GM23338 (cell line): ENCODE measurements around the gene ANO1. TPM values are rescaled to one million over a fixed set of nuclear protein-coding genes. Genes with fewer than 3 reads are reported as not detected.

Experiments
- ATAC-seq: fragments of 200-7000 bp; cut with Tn5 transposase; 3 replicates; pipeline ENCODE4 v1.9.1; 2020
- DNase-seq: peaks from one replicate; pipeline ENCODE4 v3.0.0-alpha.2; 2015; ENCODE audit warnings: low spot score
- H2AFZ ChIP-seq: fragments of 200-600 bp; sonication (generic); 2 replicates; pipeline ENCODE4 v1.8.0; 2016; ENCODE audit warnings: antibody characterized with exemption, mild to moderate bottlenecking, moderate library complexity
- H3F3A ChIP-seq: fragments of 200-600 bp; sonication (generic); replicated peaks from 2 replicates; pipeline ENCODE4 v1.8.0; 2017; ENCODE audit warnings: antibody characterized with exemption, mixed run types, low read depth
- H3K27ac ChIP-seq: fragments of 200-600 bp; sonication (generic); 2 replicates; pipeline ENCODE4 v1.6.1; 2016; ENCODE audit warnings: low read depth
- H3K27me3 ChIP-seq: fragments of 200-600 bp; sonication (generic); 2 replicates; pipeline ENCODE4 v1.8.0; 2016; ENCODE audit warnings: mild to moderate bottlenecking, mixed run types, moderate library complexity; ENCODE audit not compliant: insufficient read depth
- H3K36me3 ChIP-seq: fragments of 200-600 bp; sonication (generic); 2 replicates; pipeline ENCODE4 v1.8.0; 2016; ENCODE audit warnings: mild to moderate bottlenecking; ENCODE audit not compliant: insufficient read depth
- H3K4me1 ChIP-seq: fragments of 200-600 bp; sonication (generic); 2 replicates; pipeline ENCODE4 v1.8.0; 2016; ENCODE audit warnings: mild to moderate bottlenecking, moderate library complexity; ENCODE audit not compliant: insufficient read depth
- H3K4me2 ChIP-seq: fragments of 200-600 bp; sonication (generic); 2 replicates; pipeline ENCODE4 v1.7.1; 2017; ENCODE audit warnings: mixed run types
- H3K4me3 ChIP-seq: fragments of 200-600 bp; sonication (generic); 2 replicates; pipeline ENCODE4 v1.6.1; 2016; ENCODE audit warnings: mixed run types
- H3K79me2 ChIP-seq: fragments of 200-600 bp; sonication (generic); replicated peaks from 2 replicates; pipeline ENCODE4 v1.8.0; 2017; ENCODE audit warnings: mild to moderate bottlenecking; ENCODE audit not compliant: insufficient read depth
- H3K9me2 ChIP-seq: fragments of 200-600 bp; sonication (generic); 2 replicates; pipeline ENCODE4 v1.8.0; 2017; ENCODE audit not compliant: insufficient read depth
- H4K20me1 ChIP-seq: fragments of 200-600 bp; sonication (generic); replicated peaks from 2 replicates; pipeline ENCODE4 v1.8.0; 2017; ENCODE audit warnings: mild to moderate bottlenecking; ENCODE audit not compliant: insufficient read depth
- H3K27ac Mint-ChIP-seq: 2 replicates; pipeline ENCODE4 v1.8.0; 2020; ENCODE audit warnings: inconsistent platforms, mild to moderate bottlenecking, moderate library complexity, mixed read lengths
- H3K27me3 Mint-ChIP-seq: 3 replicates; pipeline ENCODE4 v1.8.0; 2022; ENCODE audit warnings: low read depth, mild to moderate bottlenecking, moderate library complexity, mixed read lengths, inconsistent platforms; ENCODE audit not compliant: insufficient read depth, poor library complexity
- H3K36me3 Mint-ChIP-seq: 3 replicates; pipeline ENCODE4 v1.8.0; 2021; ENCODE audit warnings: low read depth, mild to moderate bottlenecking, inconsistent platforms, moderate library complexity, mixed read lengths
- H3K4me1 Mint-ChIP-seq: 3 replicates; pipeline ENCODE4 v1.8.0; 2020; ENCODE audit warnings: mild to moderate bottlenecking, inconsistent platforms, mixed read lengths
- H3K4me3 Mint-ChIP-seq: 3 replicates; pipeline ENCODE4 v1.8.0; 2021; ENCODE audit warnings: moderate library complexity, mild to moderate bottlenecking, inconsistent platforms, mixed read lengths
- H3K9me3 Mint-ChIP-seq: 3 replicates; pipeline ENCODE4 v1.8.0; 2020; ENCODE audit warnings: moderate library complexity, mild to moderate bottlenecking, inconsistent platforms, mixed read lengths
- CREB1 ChIP-seq: fragments of 250-450 bp; sonication (Bioruptor Pico); IDR thresholded peaks from 2 replicates; pipeline ENCODE4 v1.5.0; 2020; ENCODE audit warnings: low read depth, mild to moderate bottlenecking, moderate library complexity
- CTCF ChIP-seq, 2 experiments: fragments of 200-600 bp in 1 of 2; sonication (generic) in 1 of 2; conservative IDR thresholded peaks; 2 replicates each; pipeline versions ENCODE4 v1.5.1 to v1.6.1; 2016 to 2017; ENCODE audit warnings: antibody characterized with exemption in 2 of 2, low read depth in 2 of 2, mild to moderate bottlenecking in 2 of 2, moderate library complexity in 1 of 2
- ETS1 ChIP-seq: IDR thresholded peaks from 2 replicates; pipeline ENCODE4 v1.6.1; 2016; ENCODE audit warnings: antibody characterized with exemption
- EZH2 ChIP-seq: fragments of 200-600 bp; sonication (generic); IDR thresholded peaks from one replicate; pipeline ENCODE4 v1.8.0; 2017; ENCODE audit warnings: antibody characterized with exemption, mild to moderate bottlenecking, low read depth; ENCODE audit not compliant: unreplicated experiment
- JUNB ChIP-seq: IDR thresholded peaks from one replicate; pipeline ENCODE4 v1.6.1; 2016; ENCODE audit warnings: antibody characterized with exemption; ENCODE audit not compliant: unreplicated experiment
- POLR2AphosphoS5 ChIP-seq: IDR thresholded peaks from 2 replicates; pipeline ENCODE4 v1.6.1; 2016; ENCODE audit warnings: antibody characterized with exemption, low read depth
- REST ChIP-seq: IDR thresholded peaks from one replicate; pipeline ENCODE4 v1.6.1; 2018; ENCODE audit warnings: antibody characterized with exemption; ENCODE audit not compliant: unreplicated experiment
- STAT1 ChIP-seq: IDR thresholded peaks from one replicate; pipeline ENCODE4 v1.6.1; 2016; ENCODE audit warnings: antibody characterized with exemption; ENCODE audit not compliant: unreplicated experiment
- polyA plus RNA-seq: library from polyadenylated mRNA; unstranded; fragments of >200 nt; fragmentation: Nextera tagmentation; extraction: Ambion mirVana; gene quantifications from 2 replicates; pipeline ENCODE4 v1.2.1, GENCODE V29; 2016
- total RNA-seq: library from RNA; depleted of rRNA; stranded (reverse); fragments of >200 nt; shearing (Covaris generic); gene quantifications from 2 replicates; pipeline ENCODE4 v1.2.3, GENCODE V29; 2014

ANO1 gene
- total and polyA plus RNA-seq, 2 experiments from 2014 or later: 1.4 to 3.4 TPM

- peaks cover 3% of the 10 kb centered on the region for H3K9me3 Mint-ChIP-seq
- no peak for TF ChIP-seq POLR2AphosphoS5
- TF ChIP-seq STAT1: no peak
- no peak for TF ChIP-seq CREB1
- TF ChIP-seq EZH2: no peak
- TF ChIP-seq JUNB: no peak
- no peak for TF ChIP-seq REST
- H3K36me3 Mint-ChIP-seq: peaks cover 2% of the 10 kb centered on the region; the same call in 2 of the 3 replicates
- H3K4me1 ChIP-seq: peaks cover 4% of the 10 kb centered on the region; the same call in 1 of the 2 replicates
- H3K4me3 Mint-ChIP-seq: no peak overlapping the region
- H3K4me3 ChIP-seq: no peak overlapping the region
- no peaks in the 10 kb centered on the region for H3K79me2 ChIP-seq
- peaks cover 10% of the 10 kb centered on the region for H3K27me3 Mint-ChIP-seq
- no peak overlapping the region for H3K27ac ChIP-seq
- no peaks in the 10 kb centered on the region for H3K9me2 ChIP-seq
- no peak overlapping the region for H2AFZ ChIP-seq
- DNase-seq (no peak), ATAC-seq (no peak)
- H4K20me1 ChIP-seq: no peaks in the 10 kb centered on the region
- H3K4me1 Mint-ChIP-seq: peaks cover 7% of the 10 kb centered on the region; the same call in 1 of the 3 replicates
- H3K27me3 ChIP-seq: no peaks in the 10 kb centered on the region
- no peaks in the 10 kb centered on the region for H3K36me3 ChIP-seq
- H3K27ac Mint-ChIP-seq: no peak overlapping the region
- H3F3A ChIP-seq: 0 out of 2 replicates have a peak, but pooled peaks cover 3% of the 10 kb centered on the region
- H3K4me2 ChIP-seq: no peak overlapping the region
These were observed 117.0 kb downstream of the ANO1 start for GRCh38 chr11:70194792-70195791.

GRCh38 chr11:70200212-70200844 is 122.2 kb downstream of the ANO1 start:
- Mint-ChIP-seq H3K4me1 (peaks cover 24% of the 10 kb centered on the region), H3K36me3 (peaks cover 14% of the 10 kb centered on the region), H3K9me3 (peaks cover 4% of the 10 kb centered on the region)
- TF ChIP-seq CREB1: no peak
- TF ChIP-seq CTCF (conservative IDR thresholded peaks at IDR 0.05; ENCODE audit: low read depth in 2 of 2): no peak
- no peak for TF ChIP-seq EZH2
- no peak for TF ChIP-seq POLR2AphosphoS5
- TF ChIP-seq ETS1: no peak

More at GRCh38 chr11:70200212-70200844, 122.2 kb downstream of the ANO1 start:
- peaks cover 19% of the 10 kb centered on the region for H3K79me2 ChIP-seq
- H3K27me3 ChIP-seq: no peaks in the 10 kb centered on the region
- 0 out of 2 replicates have a peak, but pooled peaks cover 3% of the 10 kb centered on the region for H3F3A ChIP-seq
- no peaks in the 10 kb centered on the region for H3K36me3 ChIP-seq
- no peak overlapping the region for H3K4me3 ChIP-seq
- no peak overlapping the region for H3K27ac Mint-ChIP-seq
- no peaks in the 10 kb centered on the region for H3K9me2 ChIP-seq
- no peak overlapping the region for H2AFZ ChIP-seq
- no peak overlapping the region for H3K4me3 Mint-ChIP-seq
- H3K27ac ChIP-seq: no peak overlapping the region
- DNase-seq (no peak), ATAC-seq (no peak)
- peaks cover 27% of the 10 kb centered on the region for H3K4me1 ChIP-seq
- no peak overlapping the region for H3K4me2 ChIP-seq
- H3K27me3 Mint-ChIP-seq: peaks cover 17% of the 10 kb centered on the region
- H4K20me1 ChIP-seq: peaks cover 11% of the 10 kb centered on the region
